B cell (primary cell): ENCODE results near the gene TFEB. TPM values are rescaled to one million over a fixed set of nuclear protein-coding genes. Genes with fewer than 3 reads are reported as not detected.

ENCODE experiments used
- ATAC-seq: fragments of 200-7000 bp; cut with Tn5 transposase; one replicate; pipeline ENCODE4 v1.10.0; 2021; ENCODE audit warnings: low read depth, mild to moderate bottlenecking, moderate number of reproducible peaks, moderate library complexity
- CTCF ChIA-PET: fragments of 350-600 bp; sonication (Branson Sonifier 250); formaldehyde crosslinking; loops from one replicate; lab custom pipeline; 2021; ENCODE audit warnings: antibody characterized with exemption, inconsistent platforms; lab: Charles Lee
- POLR2A ChIA-PET: fragments of 350-600 bp; sonication (Branson Sonifier 250); formaldehyde crosslinking; loops from one replicate; lab custom pipeline; 2021; ENCODE audit warnings: antibody characterized with exemption; lab: Charles Lee
- DNase-seq: peaks from one replicate; pipeline ENCODE4 v3.0.0; 2013
- H2AFZ ChIP-seq: 2 replicates; pipeline ENCODE4 v1.6.1; 2012; ENCODE audit warnings: mild to moderate bottlenecking, low read depth, low read length; ENCODE audit not compliant: insufficient read depth, poor library complexity, severe bottlenecking
- H3K27ac ChIP-seq, 2 donors: 1 replicate in 1 of 2; 2 replicates in 1 of 2; pipeline ENCODE4 v1.5.1; 2012 to 2013; ENCODE audit warnings: low read length in 2 of 2, mild to moderate bottlenecking in 2 of 2, moderate library complexity in 1 of 2
- H3K27me3 ChIP-seq, 4 experiments: fragments of 200-600 bp in 1 of 4; sonication (generic) in 1 of 4; replicated peaks in 1 of 4; 1 replicate in 2 of 4; 2 replicates in 2 of 4; pipeline versions ENCODE4 v1.6.1 to v1.7.0; 2013 to 2016; ENCODE audit warnings: low read length in 3 of 4, mild to moderate bottlenecking in 2 of 4, mixed read lengths in 1 of 4, moderate library complexity in 1 of 4; ENCODE audit not compliant: insufficient read depth in 4 of 4, control insufficient read depth in 3 of 4; ENCODE audit errors: control extremely low read depth in 1 of 4
- H3K36me3 ChIP-seq, 2 experiments: replicated peaks in 1 of 2; 1 replicate in 1 of 2; 2 replicates in 1 of 2; pipeline versions ENCODE4 v1.6.1 to v1.7.1; 2013; ENCODE audit warnings: low read length in 1 of 2; ENCODE audit not compliant: insufficient read depth in 2 of 2, control insufficient read depth in 1 of 2; ENCODE audit errors: control extremely low read depth in 1 of 2, extremely low read depth in 1 of 2
- H3K4me1 ChIP-seq, 2 donors: fragments of 200-600 bp in 1 of 2; sonication (generic) in 1 of 2; 1 replicate in 1 of 2; 2 replicates in 1 of 2; pipeline versions ENCODE4 v1.5.1 to v1.6.1; 2013 to 2017; ENCODE audit warnings: low read length in 2 of 2; ENCODE audit not compliant: control insufficient read depth in 2 of 2, insufficient read depth in 2 of 2
- H3K4me2 ChIP-seq: replicated peaks from 2 replicates; pipeline ENCODE3; 2012; ENCODE audit warnings: mild to moderate bottlenecking, low read depth, low read length; ENCODE audit not compliant: poor library complexity, severe bottlenecking
- H3K4me3 ChIP-seq, 5 experiments: fragments of 200-600 bp in 1 of 5; sonication (generic) in 1 of 5; 1 replicate in 3 of 5; 2 replicates in 2 of 5; pipeline versions ENCODE4 v1.5.1 to v1.7.0; 2011 to 2016; ENCODE audit warnings: low read length in 4 of 5, mild to moderate bottlenecking in 4 of 5, low read depth in 2 of 5, control low read depth in 1 of 5, moderate library complexity in 1 of 5; ENCODE audit not compliant: insufficient read depth in 1 of 5; ENCODE audit errors: control extremely low read depth in 1 of 5, extremely low read depth in 1 of 5
- H3K79me2 ChIP-seq: fragments of 200-600 bp; sonication (generic); one replicate; pipeline ENCODE4 v1.6.0; 2016; ENCODE audit warnings: low read length; ENCODE audit not compliant: control insufficient read depth, insufficient read depth
- H3K9ac ChIP-seq: fragments of 200-600 bp; sonication (generic); 2 replicates; pipeline ENCODE4 v1.6.1; 2017; ENCODE audit warnings: mild to moderate bottlenecking, low read length, moderate library complexity
- H3K9me3 ChIP-seq, 3 donors: one replicate each; pipeline versions ENCODE4 v1.6.1 to v1.7.1; 2013; ENCODE audit warnings: low read length in 2 of 3; ENCODE audit not compliant: control insufficient read depth in 2 of 3, insufficient read depth in 1 of 3; ENCODE audit errors: control extremely low read depth in 1 of 3
- H4K20me1 ChIP-seq: 2 replicates; pipeline ENCODE4 v1.6.0; 2012; ENCODE audit warnings: mild to moderate bottlenecking, low read length; ENCODE audit not compliant: insufficient read depth, control insufficient read depth, poor library complexity, severe bottlenecking
- H3K27ac Mint-ChIP-seq: one replicate; pipeline ENCODE4 v1.8.0; 2021; ENCODE audit warnings: mixed read lengths
- H3K27me3 Mint-ChIP-seq: one replicate; pipeline ENCODE4 v1.8.0; 2021; ENCODE audit warnings: mixed read lengths
- H3K4me1 Mint-ChIP-seq: one replicate; pipeline ENCODE4 v1.8.0; 2021; ENCODE audit warnings: mixed read lengths
- H3K4me3 Mint-ChIP-seq: one replicate; pipeline ENCODE4 v1.8.0; 2021; ENCODE audit warnings: mixed read lengths
- H3K9me3 Mint-ChIP-seq: one replicate; pipeline ENCODE4 v1.8.0; 2022; ENCODE audit warnings: mixed read lengths; ENCODE audit not compliant: insufficient read depth
- EZH2 ChIP-seq: IDR thresholded peaks from 2 replicates; pipeline ENCODE4 v1.6.1; 2012; ENCODE audit warnings: borderline replicate concordance, low read depth, mild to moderate bottlenecking, moderate library complexity, low read length; ENCODE audit not compliant: insufficient read depth, poor library complexity, severe bottlenecking
- WGBS: methylation state at CpG from one replicate; pipeline ENCODE4 v1.1.5; 2013; ENCODE audit warnings: missing lambda C conversion rate; ENCODE audit not compliant: insufficient coverage; 5-methylcytosine and 5-hydroxymethylcytosine counted together
- intact Hi-C: fragments of 100-400 bp; cut with micrococcal nuclease; formaldehyde crosslinking; loops from one replicate; pipeline ENCODE4 v1.10.0; 2022
- polyA plus RNA-seq: library from polyadenylated mRNA; depleted of rRNA; stranded (reverse); fragments of >200 nt; gene quantifications from 2 replicates; pipeline ENCODE4 v1.2.3, GENCODE V29; 2012
- total RNA-seq, 2 donors: library from RNA; stranded (reverse); fragments of 120-200 nt in 1 of 2; gene quantifications; 1 replicate in 1 of 2; 2 replicates in 1 of 2; pipeline versions ENCODE4 v1.2.3 to v1.2.4, GENCODE V29; 2013 to 2022
- TF ChIP-seq, protein P1 (sequence below): fragments of 200-600 bp; IDR thresholded peaks from one replicate; pipeline ENCODE4 v1.8.0; 2022; ENCODE audit warnings: antibody characterized with exemption, mild to moderate bottlenecking

TFEB gene
- total and polyA plus RNA-seq, 2 donors (not counting 1 experiment from before 2014, with no cell fraction given) = 113 to 148 TPM

GRCh38 chr6:41757271-41757670 is 21.9 kb upstream of the TFEB start:
- Histone ChIP-seq H4K20me1 (no peaks in the 10 kb centered on the region), H3K9me3 (no peaks in the 10 kb centered on the region), H3K27me3 (no peaks in the 10 kb centered on the region), H3K4me3 (no peak overlapping the region), H3K79me2 (no peaks in the 10 kb centered on the region), H2AFZ (no peak overlapping the region), H3K27ac (no peak overlapping the region), H3K9ac (no peak overlapping the region), H3K36me3 (no peaks in the 10 kb centered on the region), H3K4me1 (no peaks in the 10 kb centered on the region), H3K4me2 (no peak overlapping the region)
- intact Hi-C loops = no loop called here
- Mint-ChIP-seq H3K27me3 (no peaks in the 10 kb centered on the region), H3K9me3 (no peaks in the 10 kb centered on the region), H3K27ac (no peak overlapping the region), H3K4me3 (no peak overlapping the region), H3K4me1 (no peaks in the 10 kb centered on the region)
- DNase-seq (no peak), ATAC-seq (no peak)
- CTCF ChIA-PET = no interaction called here
- WGBS = 92% methylated on average over 6 of the region's 6 CpGs
- TF ChIP-seq, protein P1, sequence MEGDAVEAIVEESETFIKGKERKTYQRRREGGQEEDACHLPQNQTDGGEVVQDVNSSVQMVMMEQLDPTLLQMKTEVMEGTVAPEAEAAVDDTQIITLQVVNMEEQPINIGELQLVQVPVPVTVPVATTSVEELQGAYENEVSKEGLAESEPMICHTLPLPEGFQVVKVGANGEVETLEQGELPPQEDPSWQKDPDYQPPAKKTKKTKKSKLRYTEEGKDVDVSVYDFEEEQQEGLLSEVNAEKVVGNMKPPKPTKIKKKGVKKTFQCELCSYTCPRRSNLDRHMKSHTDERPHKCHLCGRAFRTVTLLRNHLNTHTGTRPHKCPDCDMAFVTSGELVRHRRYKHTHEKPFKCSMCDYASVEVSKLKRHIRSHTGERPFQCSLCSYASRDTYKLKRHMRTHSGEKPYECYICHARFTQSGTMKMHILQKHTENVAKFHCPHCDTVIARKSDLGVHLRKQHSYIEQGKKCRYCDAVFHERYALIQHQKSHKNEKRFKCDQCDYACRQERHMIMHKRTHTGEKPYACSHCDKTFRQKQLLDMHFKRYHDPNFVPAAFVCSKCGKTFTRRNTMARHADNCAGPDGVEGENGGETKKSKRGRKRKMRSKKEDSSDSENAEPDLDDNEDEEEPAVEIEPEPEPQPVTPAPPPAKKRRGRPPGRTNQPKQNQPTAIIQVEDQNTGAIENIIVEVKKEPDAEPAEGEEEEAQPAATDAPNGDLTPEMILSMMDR = no peak
- no peak for TF ChIP-seq EZH2
- POLR2A ChIA-PET = no interaction called here

DNA sequence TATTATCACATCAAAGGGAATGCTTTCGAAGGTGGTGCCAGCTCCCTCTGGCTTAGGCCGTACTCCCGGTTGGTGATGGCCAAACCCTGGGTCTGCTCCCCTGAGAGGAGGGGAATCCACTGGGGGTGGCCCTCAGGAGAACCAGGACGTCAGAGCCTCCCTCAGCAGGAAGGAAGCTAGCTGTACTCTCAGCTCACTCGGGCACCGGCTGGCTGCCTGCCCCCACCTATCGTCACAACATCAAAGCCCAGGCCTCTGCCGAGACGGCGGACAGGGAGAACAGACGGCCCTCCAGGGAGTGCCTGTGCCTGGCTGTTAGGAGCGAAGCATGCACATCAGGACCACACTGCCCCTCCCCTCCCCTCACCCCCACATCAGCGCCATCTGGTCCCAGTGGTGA is 20.9 kb upstream of the TFEB start:
- no peak for ATAC-seq
- no peak overlapping the region for H3K4me3 ChIP-seq
- intact Hi-C loops = no loop called here
- no peak overlapping the region for H3K4me3 Mint-ChIP-seq
- H3K9me3 Mint-ChIP-seq = no peaks in the 10 kb centered on the region
- H3K4me2 ChIP-seq = no peak overlapping the region
- no peaks in the 10 kb centered on the region for H3K36me3 ChIP-seq
- 19% methylated on average over 13 of the region's 13 CpGs for WGBS
- no peak for DNase-seq
- no peaks in the 10 kb centered on the region for H4K20me1 ChIP-seq
- no peaks in the 10 kb centered on the region for H3K4me1 ChIP-seq
- H3K27ac Mint-ChIP-seq = no peak overlapping the region
- H3K9me3 ChIP-seq = no peaks in the 10 kb centered on the region
- H3K27me3 ChIP-seq = no peaks in the 10 kb centered on the region
- POLR2A ChIA-PET = no interaction called here
- H3K79me2 ChIP-seq = no peaks in the 10 kb centered on the region
- H2AFZ ChIP-seq = no peak overlapping the region
- H3K4me1 Mint-ChIP-seq = no peaks in the 10 kb centered on the region
- no peak for TF ChIP-seq EZH2
- TF ChIP-seq, protein P1 = no peak
- no peak overlapping the region for H3K27ac ChIP-seq
- H3K9ac ChIP-seq = no peak overlapping the region
- H3K27me3 Mint-ChIP-seq = no peaks in the 10 kb centered on the region
- CTCF ChIA-PET = no interaction called here
